CD4-positive, alpha-beta T cell treated with Interleukin-21 for 1 hour (primary cell): ENCODE data around the gene SYT6.
"Not testable (repeated sequence)": the region's sequence is repeated elsewhere in the genome, so short reads cannot be mapped to it uniquely, and the experiment has no call there.

Source experiments
- DNase-seq: peaks from one replicate; pipeline ENCODE4 v3.0.0-alpha.2; 2020

Gene SYT6

GRCh38 chr1:114065671-114066070 lies 88.0 kb downstream of the SYT6 start:
- DNase-seq = not testable (repeated sequence)

- no peak for DNase-seq
Observed at GRCh38 chr1:114063544-114063943, 90.1 kb downstream of the SYT6 start.

GRCh38 chr1:114062477-114063099 lies 91.1 kb downstream of the SYT6 start:
- DNase-seq = no peak

GRCh38 chr1:114061121-114061830 lies 92.4 kb downstream of the SYT6 start:
- DNase-seq = no peak

- DNase-seq = not testable (repeated sequence)
Observed at GRCh38 chr1:114058236-114058635, 95.4 kb downstream of the SYT6 start.

- DNase-seq = no peak
Observed at GRCh38 chr1:114054148-114054547, 99.5 kb downstream of the SYT6 start.

GRCh38 chr1:114048232-114048631 lies 105.4 kb downstream of the SYT6 start:
- no peak for DNase-seq

GRCh38 chr1:114043548-114043947 lies 110.1 kb downstream of the SYT6 start:
- DNase-seq = no peak

- DNase-seq = no peak
Observed at GRCh38 chr1:114043054-114043453, 110.6 kb downstream of the SYT6 start.

GRCh38 chr1:114040273-114041015 lies 113.2 kb downstream of the SYT6 start:
- no peak for DNase-seq
